Colonic mucosa (tissue), 4 donors: ENCODE measurements around the gene LMO2. TPM values are rescaled to one million over a fixed set of nuclear protein-coding genes. Genes with fewer than 3 reads are reported as not detected.

Experiments used
- DNase-seq: peaks from one replicate; pipeline ENCODE4 v3.0.0-alpha.2; 2020
- H3K27ac ChIP-seq: fragments of 200-600 bp; one replicate; pipeline ENCODE4 v1.8.0; 2021
- H3K27me3 ChIP-seq: fragments of 200-600 bp; one replicate; pipeline ENCODE4 v1.8.0; 2021
- H3K36me3 ChIP-seq: fragments of 200-600 bp; one replicate; pipeline ENCODE4 v1.8.0; 2021
- H3K4me1 ChIP-seq: fragments of 200-600 bp; one replicate; pipeline ENCODE4 v1.8.0; 2021; ENCODE audit warnings: mild to moderate bottlenecking
- H3K4me3 ChIP-seq: fragments of 200-600 bp; one replicate; pipeline ENCODE4 v1.8.0; 2021
- H3K9ac ChIP-seq, 2 donors: one replicate each; pipeline ENCODE4 v1.7.0; 2013; ENCODE audit warnings: control low read depth in 2 of 2, low read depth in 2 of 2, low read length in 2 of 2
- H3K9me3 ChIP-seq: fragments of 200-600 bp; one replicate; pipeline ENCODE4 v1.8.0; 2021
- CTCF ChIP-seq: fragments of 200-600 bp; IDR thresholded peaks from one replicate; pipeline ENCODE4 v1.8.0; 2022; ENCODE audit warnings: antibody characterized with exemption, mild to moderate bottlenecking
- intact Hi-C: fragments of 100-400 bp; cut with DNase I; formaldehyde crosslinking; loops from one replicate; pipeline ENCODE4 v1.14.1; 2022
- total RNA-seq, 2 donors: library from RNA; stranded (reverse); fragmentation: NEBNext Ultra II Directional in 1 of 2; extraction: Animal tissue kit (Norgen Biotek cat#: 25700) in 1 of 2; gene quantifications; one replicate each; pipeline ENCODE4 v1.2.1, GENCODE V29; 2021
- donor health status: healthy.
- donor health status: DM: no; HTN: no; CAD: no.
- donor health status: DM: no; HTN: no; CAD: no.

Gene LMO2
- total RNA-seq, 2 donors from 2014 or later = 7.2 to 11.3 TPM

GRCh38 chr11:33897761-33898375 lies 6.0 kb upstream of the LMO2 start:
- Histone ChIP-seq H3K9me3 (no peaks in the 10 kb centered on the region), H3K27ac (no peak overlapping the region), H3K9ac (no peak overlapping the region), H3K36me3 (no peaks in the 10 kb centered on the region), H3K4me3 (no peak overlapping the region), H3K4me1 (no peaks in the 10 kb centered on the region), H3K27me3 (no peaks in the 10 kb centered on the region)
- intact Hi-C loops = no loop called here
- no peak for DNase-seq
- no peak for TF ChIP-seq CTCF

GRCh38 chr11:33896911-33897310 lies 5.0 kb upstream of the LMO2 start:
- H3K27ac ChIP-seq = no peak overlapping the region
- no peak for DNase-seq
- no peak for TF ChIP-seq CTCF
- H3K9me3 ChIP-seq = no peaks in the 10 kb centered on the region
- H3K27me3 ChIP-seq = no peaks in the 10 kb centered on the region
- intact Hi-C loops = no loop called here
- H3K4me3 ChIP-seq = no peak overlapping the region
- H3K4me1 ChIP-seq = no peaks in the 10 kb centered on the region
- H3K9ac ChIP-seq = no peak overlapping the region
- H3K36me3 ChIP-seq = no peaks in the 10 kb centered on the region

- intact Hi-C loops = no loop called here
- no peaks in the 10 kb centered on the region for H3K36me3 ChIP-seq
- no peak for TF ChIP-seq CTCF
- no peak overlapping the region for H3K27ac ChIP-seq
- no peaks in the 10 kb centered on the region for H3K9me3 ChIP-seq
- no peaks in the 10 kb centered on the region for H3K27me3 ChIP-seq
- DNase-seq = no peak
- H3K9ac ChIP-seq = no peak overlapping the region
- H3K4me1 ChIP-seq = no peaks in the 10 kb centered on the region
- no peak overlapping the region for H3K4me3 ChIP-seq
Observed at GRCh38 chr11:33895752-33896137, 3.9 kb upstream of the LMO2 start.

GRCh38 chr11:33894398-33894746 lies 2.5 kb upstream of the LMO2 start:
- Histone ChIP-seq H3K36me3 (no peaks in the 10 kb centered on the region), H3K9ac (no peak overlapping the region), H3K27ac (peak overlapping the region; percentile 44), H3K9me3 (no peaks in the 10 kb centered on the region), H3K4me1 (no peaks in the 10 kb centered on the region), H3K27me3 (no peaks in the 10 kb centered on the region), H3K4me3 (no peak overlapping the region)
- intact Hi-C loops = no loop called here
- DNase-seq = no peak
- no peak for TF ChIP-seq CTCF

GRCh38 chr11:33893711-33894397 lies 2.0 kb upstream of the LMO2 start:
- Histone ChIP-seq H3K9ac (no peak overlapping the region), H3K27me3 (no peaks in the 10 kb centered on the region), H3K36me3 (no peaks in the 10 kb centered on the region), H3K9me3 (no peaks in the 10 kb centered on the region), H3K27ac (peak overlapping the region; percentile 44), H3K4me1 (no peaks in the 10 kb centered on the region), H3K4me3 (no peak overlapping the region)
- intact Hi-C loops = no loop called here
- no peak for DNase-seq
- TF ChIP-seq CTCF = no peak
